ENCODE data around the gene SGIP1.

Gene SGIP1

GRCh38 chr1:66607458-66607857 is 73.5 kb downstream of the SGIP1 start:
- DNase-seq: no peak

GRCh38 chr1:66613187-66613586 is 79.2 kb downstream of the SGIP1 start:
- DNase-seq: no peak

GRCh38 chr1:66617362-66618184 is 83.6 kb downstream of the SGIP1 start:
- DNase-seq: no peak

- DNase-seq: no peak
Measured at GRCh38 chr1:66618390-66618789, 84.4 kb downstream of the SGIP1 start.

- no peak for DNase-seq
Measured at GRCh38 chr1:66623812-66624211, 89.9 kb downstream of the SGIP1 start.

GRCh38 chr1:66624412-66625060 is 90.6 kb downstream of the SGIP1 start:
- DNase-seq: no peak

- DNase-seq: no peak
Measured at GRCh38 chr1:66626261-66626660, 92.3 kb downstream of the SGIP1 start.

GRCh38 chr1:66628926-66629325 is 95.0 kb downstream of the SGIP1 start:
- DNase-seq: no peak

GRCh38 chr1:66633159-66633558 is 99.2 kb downstream of the SGIP1 start:
- no peak for DNase-seq

- no peak for DNase-seq
Measured at GRCh38 chr1:66637146-66637545, 103.2 kb downstream of the SGIP1 start.

- DNase-seq: no peak
Measured at GRCh38 chr1:66641891-66642473, 108.0 kb downstream of the SGIP1 start.

- DNase-seq: no peak
Measured at GRCh38 chr1:66642992-66643391, 109.0 kb downstream of the SGIP1 start.

GRCh38 chr1:66644331-66644730 is 110.4 kb downstream of the SGIP1 start:
- DNase-seq: no peak

GRCh38 chr1:66648901-66649595 is 115.1 kb downstream of the SGIP1 start:
- peak; percentile 53 for DNase-seq

GRCh38 chr1:66652556-66652955 is 118.6 kb downstream of the SGIP1 start:
- DNase-seq: no peak

- no peak for DNase-seq
Measured at GRCh38 chr1:66654643-66655042, 120.7 kb downstream of the SGIP1 start.

- DNase-seq: no peak
Measured at GRCh38 chr1:66671455-66671854, 137.5 kb downstream of the SGIP1 start.

- DNase-seq: no peak
Measured at GRCh38 chr1:66676613-66677298, 142.8 kb downstream of the SGIP1 start.

- DNase-seq: no peak
Measured at GRCh38 chr1:66678146-66678545, 144.2 kb downstream of the SGIP1 start.

- DNase-seq: no peak
Measured at GRCh38 chr1:66679140-66679539, 145.2 kb downstream of the SGIP1 start.

GRCh38 chr1:66681686-66682085 is 147.7 kb downstream of the SGIP1 start:
- no peak for DNase-seq

GRCh38 chr1:66682106-66682505 is 148.2 kb downstream of the SGIP1 start:
- DNase-seq: no peak

GRCh38 chr1:66684353-66684752 is 150.4 kb downstream of the SGIP1 start:
- DNase-seq: no peak

All from KG1 (cell line).